ENCODE data around the gene TEX19.

DNA sequence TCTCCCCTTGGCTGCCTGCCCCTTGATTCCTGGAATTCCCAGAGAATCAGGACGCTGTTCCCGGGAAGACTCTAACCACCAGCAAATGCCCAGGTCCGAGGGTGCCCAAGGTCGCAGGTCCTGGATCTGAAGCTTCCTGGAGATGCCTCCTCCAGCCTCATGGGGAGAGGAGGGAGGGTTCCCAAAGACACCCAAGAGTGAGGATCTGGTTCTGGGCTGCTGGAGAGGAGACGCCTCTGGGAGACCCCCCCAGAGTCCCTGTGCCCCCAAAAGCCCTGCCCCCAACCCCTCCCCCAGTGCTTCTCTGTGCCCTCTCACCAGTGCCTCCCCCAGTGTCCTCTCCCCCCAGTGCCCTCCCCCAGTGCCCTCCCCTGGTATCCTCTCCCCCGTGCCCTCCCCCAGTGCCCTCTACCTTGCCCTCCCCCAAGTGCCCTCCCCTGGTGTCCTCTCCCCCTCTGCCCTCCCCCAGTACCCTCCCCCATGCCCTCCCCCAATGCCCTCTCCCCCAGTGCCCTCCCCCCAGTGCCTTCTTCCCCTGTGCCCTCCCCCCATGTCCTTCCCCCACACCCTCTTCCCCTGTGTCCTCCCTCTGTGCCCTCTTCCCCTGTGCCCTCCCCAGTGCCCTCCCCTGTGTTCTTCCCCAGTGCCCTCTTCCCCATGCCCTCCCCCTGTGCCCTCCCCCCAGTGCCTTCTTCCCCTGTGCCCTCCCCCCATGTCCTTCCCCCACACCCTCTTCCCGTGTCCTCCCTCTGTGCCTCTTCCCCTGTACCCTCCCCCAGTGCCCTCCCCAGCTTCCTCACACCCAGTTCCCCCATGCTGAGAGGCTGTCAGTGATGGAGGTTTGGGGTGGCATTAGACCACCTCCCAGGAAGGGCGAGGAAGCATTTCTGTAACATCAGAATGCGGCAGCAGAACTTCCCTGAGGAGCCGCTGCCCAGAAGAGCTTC, 19.1 kb upstream of the TEX19 start:
- TF ChIP-seq, protein P1, sequence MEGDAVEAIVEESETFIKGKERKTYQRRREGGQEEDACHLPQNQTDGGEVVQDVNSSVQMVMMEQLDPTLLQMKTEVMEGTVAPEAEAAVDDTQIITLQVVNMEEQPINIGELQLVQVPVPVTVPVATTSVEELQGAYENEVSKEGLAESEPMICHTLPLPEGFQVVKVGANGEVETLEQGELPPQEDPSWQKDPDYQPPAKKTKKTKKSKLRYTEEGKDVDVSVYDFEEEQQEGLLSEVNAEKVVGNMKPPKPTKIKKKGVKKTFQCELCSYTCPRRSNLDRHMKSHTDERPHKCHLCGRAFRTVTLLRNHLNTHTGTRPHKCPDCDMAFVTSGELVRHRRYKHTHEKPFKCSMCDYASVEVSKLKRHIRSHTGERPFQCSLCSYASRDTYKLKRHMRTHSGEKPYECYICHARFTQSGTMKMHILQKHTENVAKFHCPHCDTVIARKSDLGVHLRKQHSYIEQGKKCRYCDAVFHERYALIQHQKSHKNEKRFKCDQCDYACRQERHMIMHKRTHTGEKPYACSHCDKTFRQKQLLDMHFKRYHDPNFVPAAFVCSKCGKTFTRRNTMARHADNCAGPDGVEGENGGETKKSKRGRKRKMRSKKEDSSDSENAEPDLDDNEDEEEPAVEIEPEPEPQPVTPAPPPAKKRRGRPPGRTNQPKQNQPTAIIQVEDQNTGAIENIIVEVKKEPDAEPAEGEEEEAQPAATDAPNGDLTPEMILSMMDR (conservative IDR thresholded peaks at IDR 0.05; ENCODE audit: low read depth, low read length): no peak
- TF ChIP-seq RAD21 (IDR thresholded peaks at IDR 0.05; ENCODE audit: low read length): no peak
- no peak for TF ChIP-seq CHD1 (IDR thresholded peaks at IDR 0.05; ENCODE audit: low read depth, low read length)
- no peak for TF ChIP-seq CEBPB (IDR thresholded peaks at IDR 0.05; ENCODE audit: low read depth, low read length)
- no peak for TF ChIP-seq POLR2A (IDR thresholded peaks at IDR 0.05; ENCODE audit: low read depth, low read length)

All from IMR-90 (cell line).